ENCODE data around the gene SLC12A7.
"Not testable (repeated sequence)": the region's sequence is repeated elsewhere in the genome, so short reads cannot be mapped to it uniquely, and the experiment has no call there.

GRCh38 chr5:1021969-1022336 lies 89.9 kb downstream of the SLC12A7 start:
- TF ChIP-seq ZNF274 (IDR thresholded peaks at IDR 0.05; ENCODE audit: low read depth, low read length); YY1 (IDR thresholded peaks at IDR 0.05; ENCODE audit: insufficient read depth, insufficient read length): not testable (repeated sequence)

Measured in NT2/D1 (cell line).